ENCODE data around the gene MAPK4. TPM values are rescaled to one million over a fixed set of nuclear protein-coding genes. Genes with fewer than 3 reads are reported as not detected.

MAPK4 gene
- total and polyA plus RNA-seq, 10 of the 15 experiments (the other 5 are each of a cell fraction or from before 2014, with no cell fraction given): 0.03 to 0.11 (median 0.06) TPM; not detected in 4

- intact Hi-C loops (cut with micrococcal nuclease; ENCODE audit: unreplicated experiment): no loop called here
- no peak for TF ChIP-seq IKZF2 (IDR thresholded peaks at IDR 0.05)
- TF ChIP-seq CBX5 (IDR thresholded peaks at IDR 0.05; ENCODE audit: low read depth): no peak
- TF ChIP-seq MAX (IDR thresholded peaks at IDR 0.05; ENCODE audit: low read depth, low read length): no peak
- TF ChIP-seq NFYB (IDR thresholded peaks at IDR 0.05; ENCODE audit: insufficient read depth, low read depth, low read length): no peak
- no peak for TF ChIP-seq RUNX3 (IDR thresholded peaks at IDR 0.05; ENCODE audit: low read length)
- no peak for TF ChIP-seq EP300 (IDR thresholded peaks at IDR 0.05; ENCODE audit: borderline replicate concordance in 1 of 2, control insufficient read depth in 1 of 2, low read depth in 2 of 2, low read length in 2 of 2)
- TF ChIP-seq SIX5 (IDR thresholded peaks at IDR 0.05; ENCODE audit: low read depth, low read length, severe bottlenecking): no peak
- no peak for TF ChIP-seq JUND (IDR thresholded peaks at IDR 0.05; ENCODE audit: low read depth, low read length)
- TF ChIP-seq CREM (IDR thresholded peaks at IDR 0.05; ENCODE audit: low read depth): no peak
- no peak for TF ChIP-seq NRF1 (conservative IDR thresholded peaks at IDR 0.05; ENCODE audit: low read depth, low read length)
- no peak for TF ChIP-seq EED (IDR thresholded peaks at IDR 0.05; ENCODE audit: low read depth)
- TF ChIP-seq ATF2 (IDR thresholded peaks at IDR 0.05; ENCODE audit: low read length): no peak
- RAD21 ChIA-PET (ENCODE audit: unreplicated experiment): no interaction called here
Measured at GRCh38 chr18:50717563-50717962, 157.7 kb downstream of the MAPK4 start.

More at GRCh38 chr18:50717563-50717962, 157.7 kb downstream of the MAPK4 start:
- no peaks in the 10 kb centered on the region for H3K4me1 ChIP-seq (ENCODE audit: control insufficient read depth, insufficient read depth, low read length)
- CTCF ChIA-PET: no interaction called here
- H3K36me3 ChIP-seq (ENCODE audit: control insufficient read depth in 2 of 2, insufficient read depth in 2 of 2, low read length in 1 of 2): no peaks in the 10 kb centered on the region
- no TSS peak for BruUV-seq (replicated peaks)
- no peak for ATAC-seq
- no peak overlapping the region for H3K4me3 ChIP-seq
- H3K9me3 ChIP-seq (replicated peaks; ENCODE audit: control insufficient read depth, insufficient read depth, low read length): no peaks in the 10 kb centered on the region
- H3K9ac ChIP-seq (ENCODE audit: control insufficient read depth, insufficient read depth, low read length): no peak overlapping the region
- POLR2A ChIA-PET: no interaction called here
- H3K79me2 ChIP-seq (ENCODE audit: control insufficient read depth, insufficient read depth, low read length): no peaks in the 10 kb centered on the region
- no peak overlapping the region for H3K4me2 ChIP-seq (ENCODE audit: control insufficient read depth, insufficient read depth)
- H3K27ac ChIP-seq (ENCODE audit: control insufficient read depth, insufficient read depth): no peak overlapping the region
- no peak for FAIRE-seq
- WGBS (ENCODE audit: insufficient coverage, insufficient replicate concordance, low lambda C conversion rate, missing lambda C conversion rate): 33% methylated on average over 2 of the region's 2 CpGs
- in situ Hi-C loops (cut with MboI): no loop called here
- SMC1A ChIA-PET (ENCODE audit: uncharacterized antibody, unreplicated experiment): no interaction called here
- peaks cover 0 to 4% of the 10 kb centered on the region in 2 experiments; a peak in 2 of 4 replicates for H3K27me3 ChIP-seq (replicated peaks in 1 of 2; ENCODE audit: control insufficient read depth in 2 of 2, insufficient read depth in 2 of 2, low read length in 1 of 2)
- no peak overlapping the region for H2AFZ ChIP-seq (ENCODE audit: control insufficient read depth, low read depth, low read length)
- no peaks in the 10 kb centered on the region for H4K20me1 ChIP-seq (ENCODE audit: control insufficient read depth, insufficient read depth)
- no peak for DNase-seq (ENCODE audit: low read depth, low spot score)

All from GM12878 (cell line).